ENCODE measurements around the gene CFAP20DC. TPM values are rescaled to one million over a fixed set of nuclear protein-coding genes. Genes with fewer than 3 reads are reported as not detected.

CFAP20DC gene
- total RNA-seq, 1 donor from 2014 or later = 0.57 TPM

- Histone ChIP-seq H3K4me2 (ENCODE audit: low read length) (no peak overlapping the region), H4K20me1 (ENCODE audit: insufficient read depth, low read length) (no peaks in the 10 kb centered on the region), H3K9me3 (ENCODE audit: insufficient read depth, low read depth, low read length) (no peaks in the 10 kb centered on the region), H3K27ac (ENCODE audit: low read depth, low read length) (no peak overlapping the region), H3K79me2 (ENCODE audit: insufficient read depth, low read length) (no peaks in the 10 kb centered on the region), H3K27me3 (ENCODE audit: insufficient read depth, low read length) (no peaks in the 10 kb centered on the region), H3K4me1 (ENCODE audit: insufficient read depth, low read length) (no peaks in the 10 kb centered on the region), H3K9ac (ENCODE audit: low read length) (no peak overlapping the region), H2AFZ (ENCODE audit: low read depth, low read length) (no peak overlapping the region), H3K4me3 (ENCODE audit: insufficient read depth, low read depth, low read length) (no peak overlapping the region), H3K36me3 (ENCODE audit: insufficient read depth, low read length) (no peaks in the 10 kb centered on the region)
- DNase-seq (ENCODE audit: low read depth) = no peak
- Mint-ChIP-seq H3K27me3 (ENCODE audit: low read depth, unreplicated experiment) (no peaks in the 10 kb centered on the region), H3K27ac (ENCODE audit: unreplicated experiment) (no peak overlapping the region), H3K4me1 (ENCODE audit: low read depth, unreplicated experiment) (no peaks in the 10 kb centered on the region), H3K9me3 (ENCODE audit: unreplicated experiment) (peaks cover 6% of the 10 kb centered on the region), H3K4me3 (ENCODE audit: unreplicated experiment) (no peak overlapping the region), H3K36me3 (ENCODE audit: low read depth, unreplicated experiment) (no peaks in the 10 kb centered on the region)
- TF ChIP-seq CTCF (IDR thresholded peaks at IDR 0.05; ENCODE audit: insufficient read depth, low read depth, low read length) = no peak
- TF ChIP-seq EZH2 (IDR thresholded peaks at IDR 0.05; ENCODE audit: insufficient read depth, low read length) = no peak
- FAIRE-seq = no peak
These were observed 277.4 kb downstream of the CFAP20DC start for GRCh38 chr3:58772462-58772861.

- FAIRE-seq = no peak
These were observed 280.8 kb downstream of the CFAP20DC start for GRCh38 chr3:58769065-58769464.

More at GRCh38 chr3:58769065-58769464, 280.8 kb downstream of the CFAP20DC start:
- H3K4me1 ChIP-seq (ENCODE audit: insufficient read depth, low read length) = no peaks in the 10 kb centered on the region
- no peak for DNase-seq (ENCODE audit: low read depth)
- Mint-ChIP-seq H3K27me3 (ENCODE audit: low read depth, unreplicated experiment) (no peaks in the 10 kb centered on the region), H3K36me3 (ENCODE audit: low read depth, unreplicated experiment) (no peaks in the 10 kb centered on the region), H3K9me3 (ENCODE audit: unreplicated experiment) (peaks cover 15% of the 10 kb centered on the region), H3K27ac (ENCODE audit: unreplicated experiment) (no peak overlapping the region), H3K4me1 (ENCODE audit: low read depth, unreplicated experiment) (no peaks in the 10 kb centered on the region), H3K4me3 (ENCODE audit: unreplicated experiment) (no peak overlapping the region)
- H4K20me1 ChIP-seq (ENCODE audit: insufficient read depth, low read length) = no peaks in the 10 kb centered on the region
- H3K27me3 ChIP-seq (ENCODE audit: insufficient read depth, low read length) = no peaks in the 10 kb centered on the region
- H3K4me2 ChIP-seq (ENCODE audit: low read length) = no peak overlapping the region
- H3K27ac ChIP-seq (ENCODE audit: low read depth, low read length) = no peak overlapping the region
- TF ChIP-seq EZH2 (IDR thresholded peaks at IDR 0.05; ENCODE audit: insufficient read depth, low read length) (no peak), CTCF (IDR thresholded peaks at IDR 0.05; ENCODE audit: insufficient read depth, low read depth, low read length) (no peak)
- H3K79me2 ChIP-seq (ENCODE audit: insufficient read depth, low read length) = no peaks in the 10 kb centered on the region
- H3K9me3 ChIP-seq (ENCODE audit: insufficient read depth, low read depth, low read length) = no peaks in the 10 kb centered on the region
- no peak overlapping the region for H3K9ac ChIP-seq (ENCODE audit: low read length)
- no peak overlapping the region for H3K4me3 ChIP-seq (ENCODE audit: insufficient read depth, low read depth, low read length)
- no peak overlapping the region for H2AFZ ChIP-seq (ENCODE audit: low read depth, low read length)
- H3K36me3 ChIP-seq (ENCODE audit: insufficient read depth, low read length) = no peaks in the 10 kb centered on the region
